ENCODE data around the gene ENPP1. TPM values are rescaled to one million over a fixed set of nuclear protein-coding genes. Genes with fewer than 3 reads are reported as not detected.

Gene ENPP1
- total RNA-seq, 1 experiment from 2014 or later = 6.5 TPM

DNA sequence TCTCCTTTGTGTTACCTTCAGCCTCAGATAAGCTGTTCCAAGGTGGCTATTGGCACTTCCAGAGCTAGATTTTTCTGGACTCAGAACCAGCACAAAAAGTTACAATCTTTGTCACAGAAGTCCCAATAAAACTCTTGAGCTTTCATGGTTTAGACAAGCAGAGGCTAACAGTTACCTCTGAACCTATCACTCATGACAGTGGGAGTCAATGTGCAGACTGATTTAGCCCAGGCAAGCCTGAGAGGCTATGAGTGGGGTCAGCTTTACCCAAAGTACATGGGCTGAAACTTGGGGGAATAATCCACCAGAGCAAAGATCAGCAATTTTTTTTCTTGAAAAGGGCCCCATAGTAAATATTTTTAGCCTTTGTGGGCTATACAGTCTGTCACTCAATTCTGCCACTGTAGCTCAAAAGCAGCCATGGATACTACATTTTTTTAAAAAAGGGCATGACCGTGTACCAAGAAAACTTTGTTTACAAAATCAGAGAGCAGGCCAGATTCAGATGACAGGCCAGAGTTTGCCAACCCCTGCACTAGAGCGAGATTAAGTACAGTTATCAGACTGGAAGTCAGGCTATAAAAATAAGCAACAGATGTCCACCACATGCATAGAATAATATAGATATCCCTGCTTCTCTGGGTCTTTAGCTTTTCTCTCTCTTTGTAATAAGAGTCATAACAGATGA lies 123.4 kb downstream of the ENPP1 start:
- no peaks in the 10 kb centered on the region for H3K36me3 ChIP-seq (ENCODE audit: control insufficient read depth in 1 of 2, insufficient read depth in 2 of 2, low read length in 2 of 2)
- no peak overlapping the region for H3K4me2 ChIP-seq (ENCODE audit: low read length)
- H2AFZ ChIP-seq (ENCODE audit: low read depth, low read length, poor library complexity, severe bottlenecking) = no peak overlapping the region
- no peaks in the 10 kb centered on the region for H4K20me1 ChIP-seq (ENCODE audit: insufficient read depth)
- H3K9me3 ChIP-seq (ENCODE audit: control insufficient read depth in 1 of 2, insufficient read depth in 1 of 2, low read depth in 1 of 2, low read length in 2 of 2) = no peaks in the 10 kb centered on the region
- POLR2A ChIA-PET = no interaction called here
- intact Hi-C loops (cut with micrococcal nuclease) = no loop called here
- no peak overlapping the region for H3K27ac ChIP-seq (ENCODE audit: low read depth, low read length)
- ATAC-seq (no peak), DNase-seq (ENCODE audit: low read depth, low spot score) (no peak)
- H3K9me2 ChIP-seq (ENCODE audit: insufficient read depth) = no peaks in the 10 kb centered on the region
- H3K9ac ChIP-seq (ENCODE audit: low read length) = no peak overlapping the region
- CTCF ChIA-PET = interaction anchor here (1.8 kb wide), 1 partner anchor 287 kb away, joined by 5 read pairs; no protein-coding TSS in a partner anchor
- no peak for TF ChIP-seq ATF3 (IDR thresholded peaks at IDR 0.05)
- TF ChIP-seq ZBTB33 (IDR thresholded peaks at IDR 0.05; ENCODE audit: extremely low read depth, insufficient replicate concordance, low read length) = no peak
- TF ChIP-seq CEBPB (IDR thresholded peaks at IDR 0.05; ENCODE audit: low read depth) = no peak
- no peak for TF ChIP-seq SIN3A (IDR thresholded peaks at IDR 0.05; ENCODE audit: low read depth)
- TF ChIP-seq POLR2AphosphoS5 (IDR thresholded peaks at IDR 0.05; ENCODE audit: low read depth, low read length) = no peak
- no peak for TF ChIP-seq EZH2 (IDR thresholded peaks at IDR 0.05)
- TF ChIP-seq RAD21 (IDR thresholded peaks at IDR 0.05; ENCODE audit: low read depth) = no peak
- TF ChIP-seq, protein P1, sequence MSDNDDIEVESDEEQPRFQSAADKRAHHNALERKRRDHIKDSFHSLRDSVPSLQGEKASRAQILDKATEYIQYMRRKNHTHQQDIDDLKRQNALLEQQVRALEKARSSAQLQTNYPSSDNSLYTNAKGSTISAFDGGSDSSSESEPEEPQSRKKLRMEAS (IDR thresholded peaks at IDR 0.05) = no peak
- no peak for TF ChIP-seq POLR2A (IDR thresholded peaks at IDR 0.05; ENCODE audit: borderline replicate concordance, extremely low read depth, insufficient read depth, insufficient read length)
- TF ChIP-seq, protein P2, sequence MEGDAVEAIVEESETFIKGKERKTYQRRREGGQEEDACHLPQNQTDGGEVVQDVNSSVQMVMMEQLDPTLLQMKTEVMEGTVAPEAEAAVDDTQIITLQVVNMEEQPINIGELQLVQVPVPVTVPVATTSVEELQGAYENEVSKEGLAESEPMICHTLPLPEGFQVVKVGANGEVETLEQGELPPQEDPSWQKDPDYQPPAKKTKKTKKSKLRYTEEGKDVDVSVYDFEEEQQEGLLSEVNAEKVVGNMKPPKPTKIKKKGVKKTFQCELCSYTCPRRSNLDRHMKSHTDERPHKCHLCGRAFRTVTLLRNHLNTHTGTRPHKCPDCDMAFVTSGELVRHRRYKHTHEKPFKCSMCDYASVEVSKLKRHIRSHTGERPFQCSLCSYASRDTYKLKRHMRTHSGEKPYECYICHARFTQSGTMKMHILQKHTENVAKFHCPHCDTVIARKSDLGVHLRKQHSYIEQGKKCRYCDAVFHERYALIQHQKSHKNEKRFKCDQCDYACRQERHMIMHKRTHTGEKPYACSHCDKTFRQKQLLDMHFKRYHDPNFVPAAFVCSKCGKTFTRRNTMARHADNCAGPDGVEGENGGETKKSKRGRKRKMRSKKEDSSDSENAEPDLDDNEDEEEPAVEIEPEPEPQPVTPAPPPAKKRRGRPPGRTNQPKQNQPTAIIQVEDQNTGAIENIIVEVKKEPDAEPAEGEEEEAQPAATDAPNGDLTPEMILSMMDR (IDR thresholded peaks at IDR 0.05 in 2 of 3, conservative IDR thresholded peaks at IDR 0.05 in 1 of 3; ENCODE audit: borderline replicate concordance in 1 of 3, insufficient read depth in 1 of 3, low read depth in 2 of 3, low read length in 2 of 3) = no peak
- TF ChIP-seq ZNF274 (IDR thresholded peaks at IDR 0.05; ENCODE audit: low read depth, low read length) = no peak
- TF ChIP-seq JUND (IDR thresholded peaks at IDR 0.05) = no peak
- TF ChIP-seq FOSL1 (IDR thresholded peaks at IDR 0.05; ENCODE audit: low read depth) = no peak
- no peak overlapping the region for H3K4me3 ChIP-seq (replicated peaks in 1 of 2; ENCODE audit: low read depth in 1 of 2, low read length in 2 of 2)
- RAD21 ChIA-PET (ENCODE audit: low non-redundant PET in 1 of 2, low total read pairs in 2 of 2, uncharacterized antibody in 2 of 2, unreplicated experiment in 2 of 2) = interaction anchor here in 1 of 2 experiments (0.7 kb wide), 1 partner anchor 269 kb away, joined by 3 read pairs; no protein-coding TSS in a partner anchor
- peaks cover 0 to 4% of the 10 kb centered on the region in 2 experiments; a peak in 2 of 4 replicates for H3K4me1 ChIP-seq (ENCODE audit: control insufficient read depth in 1 of 2, insufficient read depth in 2 of 2, low read length in 2 of 2)
- H3K79me2 ChIP-seq (ENCODE audit: insufficient read depth, low read length) = no peaks in the 10 kb centered on the region
- no TSS peak for BruUV-seq (replicated peaks)
- H3K27me3 ChIP-seq (ENCODE audit: insufficient read depth, low read length) = no peaks in the 10 kb centered on the region

Measured in HCT116 (cell line).